HG03139 (cell line): Measurements from ENCODE around the gene PCCB.

ENCODE experiments used
- ATAC-seq: cut with Tn5 transposase; IDR thresholded peaks from one replicate; pipeline ENCODE4 v1.9.1; 2021; ENCODE audit not compliant: unreplicated experiment

The PCCB gene

DNA sequence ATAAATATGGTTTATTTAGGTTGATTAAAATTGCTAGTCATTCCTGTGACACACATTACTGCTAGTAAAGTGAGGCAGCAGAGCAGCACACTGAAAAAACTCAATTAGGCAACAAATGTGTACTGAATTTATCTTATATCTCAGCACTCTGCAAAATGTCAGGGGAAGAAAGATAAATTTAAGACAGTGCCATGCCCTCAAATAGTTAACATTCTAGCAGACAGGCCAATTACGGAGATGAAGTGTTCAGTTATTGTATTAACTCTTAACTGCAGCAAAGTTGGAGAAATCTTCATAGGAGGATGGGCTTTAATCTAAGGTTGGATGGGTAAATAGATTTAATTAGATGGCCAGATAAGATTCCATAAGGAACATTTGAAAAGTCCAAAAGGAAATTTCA, 127.9 kb downstream of the PCCB start:
- no peak for ATAC-seq
